NOMO-1 treated with dmso at 0.1 percent for 144 hours (cell line): ENCODE results near the gene PCBP3.
A peak's percentile ranks its signal among the peaks of the same experiment; 100 is the strongest.
"Not testable (repeated sequence)": the region's sequence is repeated elsewhere in the genome, so short reads cannot be mapped to it uniquely, and the experiment has no call there.

Source experiments
- DNase-seq: peaks from one replicate; lab custom pipeline; 2025; ENCODE audit not compliant: unreplicated experiment; lab: John Stamatoyannopoulos, UW

The PCBP3 gene

GRCh38 chr21:45887120-45887611 lies 243.6 kb downstream of the PCBP3 start:
- no peak for DNase-seq

GRCh38 chr21:45887788-45888187 lies 244.3 kb downstream of the PCBP3 start:
- DNase-seq: no peak

- no peak for DNase-seq
Measured at GRCh38 chr21:45888386-45889009, 245.0 kb downstream of the PCBP3 start.

- no peak for DNase-seq
Measured at GRCh38 chr21:45889256-45889655, 245.7 kb downstream of the PCBP3 start.

- DNase-seq: no peak
Measured at GRCh38 chr21:45889961-45890360, 246.4 kb downstream of the PCBP3 start.

- no peak for DNase-seq
Measured at GRCh38 chr21:45891388-45892155, 248.0 kb downstream of the PCBP3 start.

- DNase-seq: peak; percentile 81
Measured at GRCh38 chr21:45892156-45892915, 248.8 kb downstream of the PCBP3 start.

- DNase-seq: no peak
Measured at GRCh38 chr21:45892916-45893739, 249.6 kb downstream of the PCBP3 start.

- no peak for DNase-seq
Measured at GRCh38 chr21:45893740-45894449, 250.4 kb downstream of the PCBP3 start.

- no peak for DNase-seq
Measured at GRCh38 chr21:45894450-45894825, 250.9 kb downstream of the PCBP3 start.

- no peak for DNase-seq
Measured at GRCh38 chr21:45894906-45895777, 251.6 kb downstream of the PCBP3 start.

- DNase-seq: no peak
Measured at GRCh38 chr21:45895778-45896370, 252.3 kb downstream of the PCBP3 start.

GRCh38 chr21:45896431-45896830 lies 252.9 kb downstream of the PCBP3 start:
- not testable (repeated sequence) for DNase-seq

- DNase-seq: no peak
Measured at GRCh38 chr21:45897191-45898027, 253.9 kb downstream of the PCBP3 start.

- DNase-seq: no peak
Measured at GRCh38 chr21:45898028-45898350, 254.5 kb downstream of the PCBP3 start.

GRCh38 chr21:45898781-45899180 lies 255.3 kb downstream of the PCBP3 start:
- DNase-seq: no peak

GRCh38 chr21:45899317-45900033 lies 255.9 kb downstream of the PCBP3 start:
- DNase-seq: no peak
